GM19023 (cell line): Measurements from ENCODE around the gene WWC2.
A peak's percentile ranks its signal among the peaks of the same experiment; 100 is the strongest.

Experiments used
- ATAC-seq: cut with Tn5 transposase; IDR thresholded peaks from one replicate; pipeline ENCODE4 v1.9.1; 2021; ENCODE audit warnings: mild to moderate bottlenecking, moderate library complexity; ENCODE audit not compliant: unreplicated experiment

The WWC2 gene

DNA sequence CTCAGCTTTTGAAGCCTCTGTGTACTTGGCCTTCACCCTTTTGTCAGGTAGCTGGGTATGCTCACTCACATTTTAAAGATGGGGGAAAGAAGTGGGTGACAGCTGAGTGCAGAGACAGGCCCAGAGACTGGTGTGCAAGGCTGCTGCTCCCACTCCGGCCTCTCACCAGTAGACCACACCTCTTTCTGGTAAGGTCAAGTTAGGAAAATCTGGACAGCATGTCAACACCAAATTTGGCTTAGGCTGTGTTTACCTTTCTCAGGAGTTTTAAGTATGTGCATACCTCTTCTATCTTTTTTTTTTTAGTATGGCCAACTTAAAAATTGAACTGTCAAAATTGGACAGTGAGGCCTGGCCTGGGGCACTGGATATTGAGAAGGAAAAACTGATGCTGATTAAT lies 154.4 kb downstream of the WWC2 start:
- ATAC-seq, result no peak

DNA sequence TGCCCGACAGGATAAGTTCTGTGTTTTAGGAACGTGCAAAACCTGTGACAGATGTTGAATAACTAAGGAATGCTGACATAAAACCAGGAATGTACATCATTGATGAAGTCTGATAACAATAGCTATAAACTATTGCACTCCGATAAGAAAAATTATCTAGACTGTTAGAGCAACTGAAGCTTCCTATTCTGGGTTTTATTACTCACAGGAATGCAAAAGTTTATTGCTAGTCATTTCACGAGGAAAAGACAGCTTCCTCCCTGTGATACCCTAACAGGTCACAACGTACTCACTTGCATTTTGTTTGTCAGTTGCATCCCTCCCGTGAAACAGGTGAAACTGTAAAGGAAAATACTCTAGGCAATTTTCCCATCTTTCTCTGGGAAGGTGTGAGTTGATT lies 155.1 kb downstream of the WWC2 start:
- ATAC-seq, result no peak

DNA sequence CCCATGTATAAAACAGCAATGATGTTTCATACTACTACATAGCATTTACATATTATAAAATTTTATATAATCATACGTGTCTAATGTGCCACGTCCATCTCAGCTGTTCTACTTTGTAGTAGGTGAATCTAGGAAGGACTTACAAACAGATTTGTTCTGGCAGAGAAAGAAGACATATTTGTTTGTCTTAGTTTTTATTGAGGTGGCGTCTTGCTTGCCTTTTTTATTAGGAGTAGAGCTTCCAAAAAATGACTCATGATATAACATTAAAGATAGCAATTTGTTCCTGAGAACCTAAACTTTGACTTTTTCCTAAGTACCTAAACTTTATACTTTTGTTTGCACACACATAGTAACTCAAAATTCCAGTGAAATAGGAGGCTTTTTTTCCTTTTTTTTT lies 156.4 kb downstream of the WWC2 start:
- ATAC-seq, result no peak

DNA sequence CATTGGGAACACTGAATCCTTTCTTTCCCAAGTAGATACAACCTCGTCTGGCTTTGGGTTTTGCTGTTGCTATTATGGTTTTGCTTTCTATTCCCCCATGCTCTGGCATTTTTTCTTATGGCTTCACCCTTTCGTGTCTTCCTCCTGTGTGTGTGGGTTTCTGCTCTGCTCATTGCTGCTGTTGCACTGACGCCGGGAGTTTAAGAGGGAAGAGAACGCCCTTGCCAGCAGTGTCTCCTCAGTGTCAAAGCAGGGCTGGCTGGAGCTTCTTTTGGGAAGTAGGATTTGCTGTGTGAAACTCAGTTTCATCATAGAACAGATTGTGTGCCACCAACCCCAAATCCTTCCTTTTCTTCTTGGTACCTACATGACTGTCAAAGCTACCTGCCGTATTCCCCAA lies 157.3 kb downstream of the WWC2 start:
- ATAC-seq, result no peak

DNA sequence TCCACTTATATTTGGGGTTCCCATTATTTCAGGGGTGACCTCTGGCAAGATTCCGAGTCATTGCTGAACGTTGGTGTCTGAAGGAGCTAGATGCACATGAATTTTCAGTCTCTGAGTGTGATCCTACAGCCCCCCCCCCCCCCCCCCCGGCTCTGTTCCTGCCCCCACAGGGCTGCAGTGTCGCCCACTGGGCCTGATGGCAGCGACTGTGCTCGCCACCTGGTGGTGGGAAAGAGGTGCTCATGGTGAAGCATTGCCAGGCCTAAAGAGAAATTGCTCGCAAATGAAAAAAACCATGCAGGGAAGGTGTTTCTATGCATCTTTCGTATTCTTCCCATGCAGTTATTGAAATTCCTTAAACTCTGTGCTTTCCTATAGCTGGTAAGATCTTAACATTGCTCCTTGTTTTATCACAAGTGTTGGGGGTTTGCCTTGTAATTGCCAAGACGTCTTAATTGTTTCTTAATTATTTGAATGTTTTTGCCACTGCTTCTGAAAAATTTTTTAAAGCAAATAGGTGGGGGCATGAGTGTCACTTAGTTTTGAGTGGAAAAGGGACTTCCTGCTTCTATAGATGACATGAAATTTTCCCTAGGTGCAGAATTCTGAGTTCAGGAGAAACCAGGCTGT lies 157.8 kb downstream of the WWC2 start:
- peak; percentile 76 for ATAC-seq

DNA sequence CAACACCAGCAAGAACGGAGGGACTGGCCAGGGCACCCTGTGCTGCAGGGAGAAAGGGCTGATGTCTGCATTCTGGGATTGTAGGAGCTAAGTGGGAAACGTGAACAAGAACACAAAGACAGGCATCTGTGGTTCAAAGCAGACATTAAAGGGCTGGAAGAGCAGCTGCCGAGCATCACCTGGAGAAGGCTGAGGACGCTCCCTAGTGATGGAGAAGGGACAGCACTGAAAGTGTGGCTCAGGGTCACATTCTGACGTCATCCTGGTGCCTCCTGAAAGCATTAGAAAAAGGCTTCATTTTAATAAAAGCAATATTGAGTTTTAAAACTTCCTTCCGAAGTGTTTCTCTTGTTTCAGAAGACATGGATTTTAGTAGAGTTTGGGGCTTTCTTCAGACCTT lies 158.8 kb downstream of the WWC2 start:
- ATAC-seq, result no peak

DNA sequence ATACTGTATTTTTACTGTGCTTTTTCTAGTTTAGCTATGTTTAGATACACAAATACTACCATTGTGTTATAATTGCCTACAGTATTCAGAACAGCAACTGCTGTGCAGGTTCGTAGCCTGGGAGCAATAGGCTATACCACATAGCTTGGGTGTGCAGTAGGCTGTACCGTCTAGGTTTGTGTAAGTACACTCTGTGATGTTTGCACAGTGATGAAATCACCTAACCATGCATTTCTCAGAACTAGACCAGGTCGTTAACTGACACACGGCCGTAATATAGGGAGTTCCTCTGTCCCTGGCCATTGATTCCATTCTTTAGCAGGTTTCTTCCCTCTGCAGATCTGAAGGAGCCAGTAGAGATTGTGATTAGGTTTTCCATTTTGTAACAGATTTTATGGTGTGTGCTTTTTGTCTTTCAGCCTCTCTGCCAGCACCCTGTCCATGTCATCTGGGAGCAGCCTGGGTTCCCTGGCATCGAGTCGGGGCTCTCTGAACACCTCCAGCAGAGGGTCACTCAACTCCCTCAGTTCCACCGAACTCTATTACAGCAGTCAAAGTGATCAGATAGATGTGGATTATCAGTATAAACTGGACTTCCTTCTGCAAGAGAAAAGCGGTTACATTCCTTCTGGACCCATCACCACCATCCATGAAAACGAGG lies 161.6 kb downstream of the WWC2 start:
- no peak for ATAC-seq

DNA sequence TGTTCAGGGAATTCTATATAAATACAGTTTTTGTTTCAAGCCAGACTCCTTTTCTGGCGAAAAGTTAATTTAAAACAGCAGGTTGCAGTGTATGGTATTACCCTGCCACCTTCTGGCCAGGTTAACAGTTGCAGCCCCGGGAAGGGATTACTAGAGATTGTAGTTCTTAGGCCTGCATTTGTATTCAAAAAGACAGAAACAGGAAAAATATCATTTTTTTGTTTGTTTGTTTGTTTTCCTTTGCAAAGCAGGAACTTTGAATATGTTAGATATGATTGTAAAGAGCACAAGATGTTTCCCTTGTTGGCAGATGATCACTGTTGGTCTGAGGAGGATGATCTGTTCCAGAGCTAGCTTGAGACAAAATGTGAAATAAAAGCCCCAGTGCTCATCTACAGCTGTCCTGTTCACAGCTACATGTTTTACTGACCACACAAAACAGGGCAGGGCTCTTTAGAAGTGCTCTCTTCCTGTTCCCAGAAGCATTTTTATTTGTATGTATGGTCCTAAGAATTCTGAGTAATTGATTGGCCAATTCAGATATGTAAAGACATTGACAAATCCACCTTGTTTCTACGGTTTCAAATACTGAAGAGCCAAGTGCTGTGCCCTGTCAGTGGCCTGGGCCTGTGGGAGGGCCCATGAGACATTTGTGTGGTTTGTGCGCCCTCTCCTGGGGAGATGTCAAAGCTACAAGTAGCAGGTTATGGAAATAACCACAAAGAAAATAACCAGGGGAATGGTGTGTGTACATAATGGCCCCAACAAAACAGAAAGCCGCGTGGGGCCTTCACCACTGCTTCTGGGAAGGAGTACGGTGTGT lies 163.1 kb downstream of the WWC2 start:
- ATAC-seq, result peak; percentile 97

DNA sequence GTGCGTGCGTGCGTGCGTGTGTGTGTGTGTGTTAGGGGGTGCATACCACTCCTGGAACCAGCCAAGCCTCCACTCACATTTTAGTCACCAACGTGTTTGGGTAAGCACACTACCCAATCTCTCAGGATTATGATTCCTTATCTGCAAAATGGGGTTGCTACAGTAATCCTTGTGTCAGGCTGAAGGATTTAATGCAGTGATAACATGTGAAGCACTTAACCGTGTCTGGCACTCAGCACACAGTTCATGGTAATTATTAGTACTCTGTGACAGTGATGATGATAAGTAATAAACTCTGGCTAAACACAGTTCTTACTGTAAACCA lies 163.7 kb downstream of the WWC2 start:
- no peak for ATAC-seq

DNA sequence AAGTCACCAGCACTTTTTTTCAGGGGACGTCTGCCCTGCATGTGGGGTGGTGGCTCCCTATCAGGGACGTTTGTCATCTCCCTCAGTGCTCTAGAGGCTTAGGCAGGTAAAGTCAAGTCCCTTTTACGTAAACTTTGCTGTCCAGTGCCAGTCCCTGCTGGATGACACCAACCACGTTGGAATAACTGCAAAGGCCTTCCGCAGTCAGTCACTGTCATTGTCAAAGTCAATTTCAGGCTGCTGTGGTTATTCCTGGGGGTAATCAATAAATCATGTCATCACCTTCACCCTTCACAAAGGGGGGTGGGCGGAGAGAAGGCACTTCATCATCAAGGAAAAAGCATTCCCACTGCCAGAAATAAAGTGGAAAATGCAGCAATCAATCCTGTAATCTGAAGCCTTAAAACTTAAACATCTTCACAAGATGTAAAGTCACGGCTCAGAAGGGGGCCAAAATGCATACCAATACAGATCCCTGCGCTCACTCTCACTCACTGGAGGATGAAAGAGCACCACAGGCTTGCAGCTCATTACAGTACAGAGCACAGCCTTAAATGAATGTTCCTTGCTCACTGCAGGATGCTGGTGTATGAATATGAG lies 164.8 kb downstream of the WWC2 start:
- ATAC-seq, result no peak

DNA sequence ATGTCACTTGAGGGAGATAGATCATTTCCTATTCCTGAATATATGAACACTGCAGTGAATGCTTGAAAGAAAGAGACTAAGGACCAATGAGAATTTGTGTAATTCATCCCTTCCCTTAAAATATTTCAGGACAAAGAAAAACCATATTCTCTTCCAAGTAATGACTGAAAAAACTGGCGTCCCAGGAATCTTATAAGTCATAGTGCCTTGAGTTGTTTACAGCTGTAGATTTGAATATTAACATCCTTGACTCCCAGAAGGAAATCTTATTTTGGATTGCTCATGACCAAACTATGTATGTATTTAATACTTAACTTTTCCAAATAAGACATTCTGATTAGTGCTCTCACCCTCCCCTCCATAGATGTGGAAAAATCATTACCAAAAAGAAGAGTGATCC lies 165.6 kb downstream of the WWC2 start:
- ATAC-seq, result no peak

DNA sequence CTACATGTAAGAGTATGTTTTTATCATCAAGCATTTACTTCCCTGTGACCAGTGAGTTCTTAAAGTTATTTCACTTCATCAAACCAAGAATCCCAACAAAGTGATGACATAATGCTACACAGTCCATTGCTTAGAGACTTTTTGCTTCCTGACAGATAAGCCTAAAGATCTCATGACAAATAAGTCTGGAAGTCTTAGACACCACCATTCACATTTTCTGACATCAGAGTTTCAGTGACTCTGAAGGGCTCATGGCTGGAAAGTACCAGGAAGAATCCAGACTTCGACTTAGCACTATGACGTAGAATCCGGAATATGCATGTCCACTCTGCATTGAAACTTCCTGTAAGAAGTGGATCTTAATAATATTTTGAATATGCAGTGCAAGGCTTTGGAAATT lies 167.3 kb downstream of the WWC2 start:
- ATAC-seq, result no peak

DNA sequence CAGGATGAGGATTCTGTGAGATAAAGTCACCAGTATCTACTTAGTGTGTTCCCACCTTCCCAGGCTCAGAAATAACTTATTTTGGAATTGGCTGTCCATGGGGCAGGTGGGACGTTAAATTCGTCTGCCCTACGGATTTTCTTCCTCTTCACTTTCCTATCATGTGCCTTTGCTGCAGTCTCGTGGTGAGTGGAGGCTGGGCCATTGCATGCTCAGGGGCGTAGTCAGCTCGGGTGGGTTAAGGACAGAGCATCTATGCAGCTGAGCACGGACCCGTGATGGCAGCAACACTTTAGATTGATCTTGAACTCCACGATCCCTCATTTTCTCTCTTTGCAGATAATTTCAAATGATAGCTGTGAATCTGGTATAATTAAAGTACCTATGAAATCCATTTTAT lies 169.5 kb downstream of the WWC2 start:
- ATAC-seq, result no peak

DNA sequence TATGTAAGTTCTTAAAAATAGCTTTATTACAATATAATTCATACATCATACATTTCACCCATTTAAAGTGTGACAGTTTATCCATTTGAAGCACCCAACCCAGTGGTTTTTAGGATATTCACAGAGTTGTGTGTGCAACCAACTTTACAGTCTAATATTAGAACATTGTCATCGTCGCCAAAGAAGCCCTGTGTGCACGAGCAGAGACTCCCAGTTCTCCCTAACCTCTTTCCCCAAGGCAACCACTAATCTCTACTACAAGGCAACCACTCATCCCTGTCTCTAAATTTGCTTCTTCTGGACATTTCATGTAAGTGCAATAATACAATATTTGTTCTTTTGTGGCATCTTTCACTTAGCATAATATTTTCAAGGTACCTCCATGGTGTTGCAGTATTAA lies 173.3 kb downstream of the WWC2 start:
- ATAC-seq, result no peak

DNA sequence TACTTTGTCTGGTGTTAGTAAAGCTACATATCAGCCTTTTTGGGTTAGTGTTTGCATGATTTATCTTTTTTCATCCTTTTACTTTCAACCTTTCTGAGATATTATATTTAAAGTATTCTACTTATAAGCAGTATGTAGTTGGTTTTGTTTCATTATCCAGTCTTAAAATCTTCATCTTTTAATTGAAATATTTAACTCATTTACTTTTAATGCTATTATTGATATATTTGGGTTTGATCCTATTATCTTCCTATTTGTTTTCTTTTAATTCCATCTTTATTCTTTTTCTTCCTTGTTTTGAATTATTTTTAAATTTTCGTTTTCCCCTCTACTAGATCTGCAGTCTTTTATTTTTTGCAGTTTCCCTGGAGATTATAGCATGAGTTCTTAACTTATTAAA lies 177.0 kb downstream of the WWC2 start:
- ATAC-seq, result no peak

DNA sequence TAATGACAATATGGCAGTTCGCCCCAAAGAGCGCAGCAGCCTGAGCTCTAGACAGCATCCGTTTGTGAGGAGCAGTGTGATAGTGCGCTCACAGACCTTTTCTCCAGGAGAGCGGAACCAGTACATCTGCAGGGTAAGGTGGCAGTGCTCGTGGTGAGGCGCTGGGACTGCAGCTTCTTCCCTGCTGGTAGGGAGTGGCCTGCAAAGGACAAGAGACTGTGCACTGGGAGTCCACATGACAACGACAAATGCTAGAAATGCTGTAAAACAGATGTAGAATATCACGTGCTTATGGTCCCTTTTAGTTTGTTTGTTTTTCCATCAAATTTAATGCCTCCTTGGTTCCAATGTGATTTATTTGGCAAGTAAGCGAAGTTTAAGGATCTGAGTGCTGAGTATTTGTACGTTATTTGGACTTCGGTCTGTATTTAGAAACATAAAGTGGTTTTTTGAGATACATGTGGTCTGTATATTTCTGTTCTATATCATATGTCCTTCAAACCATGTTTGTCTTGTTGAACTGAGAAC lies 185.3 kb downstream of the WWC2 start:
- no peak for ATAC-seq

DNA sequence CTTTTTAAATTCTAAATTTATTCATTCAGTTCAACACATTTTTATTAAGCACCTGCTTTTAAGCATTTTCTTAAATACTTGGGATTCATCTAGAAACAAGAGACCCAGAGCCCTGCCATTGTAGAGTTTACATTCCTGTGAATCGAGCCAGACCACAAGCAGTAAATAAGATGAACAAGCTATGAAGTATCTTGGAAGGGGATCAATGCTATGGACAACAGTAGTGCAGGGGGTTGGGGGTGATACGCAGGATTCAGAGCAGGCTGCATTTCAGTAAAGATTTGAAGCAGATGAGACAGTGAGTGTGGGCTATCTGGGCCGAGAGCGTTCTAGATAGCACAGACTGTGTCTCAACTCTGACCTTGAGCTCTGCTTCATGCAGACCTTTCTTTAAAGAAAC lies 185.9 kb downstream of the WWC2 start:
- ATAC-seq, result no peak

DNA sequence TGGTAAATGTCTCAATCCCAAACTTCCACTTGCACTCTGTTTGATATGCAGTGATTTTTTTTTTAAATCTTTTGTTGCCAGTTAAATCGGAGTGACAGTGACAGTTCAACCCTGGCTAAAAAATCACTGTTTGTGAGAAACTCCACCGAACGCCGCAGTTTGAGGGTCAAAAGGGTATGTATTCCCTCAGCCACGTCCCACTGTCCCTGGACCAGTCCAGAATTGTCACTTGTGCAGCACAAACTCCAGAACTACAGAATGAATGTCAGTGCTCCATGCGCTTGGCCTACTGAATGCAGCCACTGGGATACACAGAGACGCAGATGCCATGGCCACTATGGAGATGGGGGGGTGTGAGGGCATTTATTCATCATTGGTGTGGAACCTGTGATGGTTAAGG lies 186.8 kb downstream of the WWC2 start:
- no peak for ATAC-seq

DNA sequence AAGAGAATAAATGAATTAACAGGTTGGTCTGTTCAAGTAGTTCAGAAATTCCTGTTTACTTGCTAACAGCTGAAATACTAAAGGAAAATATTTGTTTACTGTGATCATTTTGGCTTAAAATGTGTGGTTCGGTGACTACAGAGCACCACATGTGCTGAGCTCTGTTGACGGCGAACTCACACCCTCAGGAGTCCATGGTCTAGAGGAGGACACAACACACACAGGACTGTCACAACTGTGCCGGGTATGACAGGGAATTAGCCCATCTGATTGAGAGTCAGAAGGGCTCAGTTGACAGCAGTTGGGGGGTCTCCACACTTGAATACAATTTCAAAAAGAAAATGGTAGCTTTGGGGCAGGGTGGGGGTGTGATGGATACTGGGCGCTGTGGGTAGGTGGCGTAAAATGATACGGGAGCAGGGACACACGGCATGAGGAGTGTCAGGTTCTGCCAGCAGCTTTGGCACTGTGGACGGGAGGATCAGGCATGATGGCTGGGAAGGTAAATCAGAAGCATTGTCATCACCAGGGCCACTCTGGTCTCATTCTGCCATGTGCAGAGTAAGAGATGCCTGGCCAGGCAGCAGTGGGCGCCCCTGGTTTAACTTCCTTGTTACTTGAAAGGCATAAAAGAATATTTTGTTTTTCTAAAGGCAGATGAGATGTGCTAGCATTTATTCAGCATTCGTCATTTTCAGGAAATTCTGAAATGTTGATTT lies 187.7 kb downstream of the WWC2 start:
- ATAC-seq, result no peak

DNA sequence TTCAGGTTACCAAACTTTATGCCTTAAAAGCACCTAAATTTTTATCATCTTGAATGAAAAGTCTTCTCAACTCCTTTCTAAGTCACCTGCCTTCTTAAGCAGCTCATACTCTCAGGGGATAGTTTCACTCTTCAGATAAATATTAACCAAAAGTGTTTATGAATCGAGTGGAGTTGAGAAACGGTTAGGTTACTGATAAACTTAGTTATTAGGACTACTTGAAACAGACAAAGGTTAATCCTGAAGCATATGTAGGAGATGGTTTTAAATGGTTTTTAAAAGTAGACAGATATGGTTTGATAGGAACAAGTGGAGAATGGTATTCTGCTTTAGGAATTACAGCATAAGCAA lies 188.2 kb downstream of the WWC2 start:
- peak; percentile 65 for ATAC-seq

DNA sequence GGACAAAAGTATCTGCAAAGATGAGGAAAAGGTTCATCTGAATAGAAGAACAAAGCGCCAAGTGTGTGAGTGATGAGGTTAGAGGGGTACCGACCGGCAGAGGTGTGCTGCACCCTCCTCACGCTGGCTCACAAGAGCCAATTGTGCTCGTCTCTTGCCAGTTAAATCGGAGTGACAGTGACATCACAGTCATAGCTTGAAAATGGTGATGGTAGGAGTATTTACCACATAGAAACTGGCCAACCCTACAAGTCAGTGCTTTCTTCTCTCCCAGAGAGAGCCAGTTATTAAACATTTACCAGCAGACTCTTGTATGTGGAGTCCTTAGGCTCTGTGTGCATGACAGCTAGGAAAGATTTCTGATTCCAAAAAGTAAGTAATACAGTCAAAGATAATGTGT lies 188.6 kb downstream of the WWC2 start:
- ATAC-seq, result peak; percentile 70
